Suppressor macrophage treated with lipopolysaccharide for 1 hour (primary cell): ENCODE results near the gene RNF224.
"Not testable (repeated sequence)": the region's sequence is repeated elsewhere in the genome, so short reads cannot be mapped to it uniquely, and the experiment has no call there.

ENCODE experiments used
- DNase-seq, 3 donors: peaks; one replicate each; pipeline ENCODE4 v3.0.0-alpha.2; 2020 to 2022

The RNF224 gene

GRCh38 chr9:137241490-137242268 is 14.4 kb downstream of the RNF224 start:
- peak; percentile 81 to 92 (median 86) for DNase-seq

- no peak for DNase-seq
These were observed 15.2 kb downstream of the RNF224 start for GRCh38 chr9:137242269-137243203.

GRCh38 chr9:137243266-137243625 is 15.9 kb downstream of the RNF224 start:
- DNase-seq, result not testable (repeated sequence)

GRCh38 chr9:137243626-137244485 is 16.6 kb downstream of the RNF224 start:
- DNase-seq, result peak in 1 of 3 donors; percentile 18

- no peak for DNase-seq
These were observed 17.5 kb downstream of the RNF224 start for GRCh38 chr9:137244486-137245449.

- DNase-seq, result no peak
These were observed 18.4 kb downstream of the RNF224 start for GRCh38 chr9:137245450-137246421.

GRCh38 chr9:137247135-137247915 is 20.0 kb downstream of the RNF224 start:
- no peak for DNase-seq

- DNase-seq, result no peak
These were observed 20.5 kb downstream of the RNF224 start for GRCh38 chr9:137247916-137248175.

GRCh38 chr9:137250329-137251193 is 23.3 kb downstream of the RNF224 start:
- DNase-seq, result no peak

GRCh38 chr9:137251194-137251461 is 23.8 kb downstream of the RNF224 start, which contains the start of gene STPG3:
TSS of gene STPG3 (plus strand) at chr9:137251286. CDS start at chr9:137251287, 1 bp downstream.
- no peak for DNase-seq

GRCh38 chr9:137251490-137252268 is 24.4 kb downstream of the RNF224 start:
- DNase-seq, result no peak

- no peak for DNase-seq
These were observed 25.5 kb downstream of the RNF224 start for GRCh38 chr9:137252555-137253506.

GRCh38 chr9:137253717-137254623 is 26.7 kb downstream of the RNF224 start:
- DNase-seq, result no peak

GRCh38 chr9:137254624-137255447 is 27.5 kb downstream of the RNF224 start, which contains the start of gene NELFB:
TSS of gene NELFB (plus strand) at chr9:137255327.
- peak; percentile 90 to 97 (median 96) for DNase-seq
